IMR-90 (cell line): ENCODE results near the gene CARS2. TPM values are rescaled to one million over a fixed set of nuclear protein-coding genes. Genes with fewer than 3 reads are reported as not detected.

Experiments used
- ATAC-seq: fragments of 200-7000 bp; cut with Tn5 transposase; 2 replicates; pipeline ENCODE4 v1.9.1; 2020; ENCODE audit warnings: low read depth, mild to moderate bottlenecking, moderate library complexity
- BruUV-seq: library from RNA; stranded (reverse); fragments of 400-500 nt; replicated peaks from 2 replicates; lab custom pipeline; 2021; lab: Mats Ljungman, UMichigan
- CTCF ChIA-PET: fragments of 300-600 bp; formaldehyde crosslinking; extraction: SDS; loops from one replicate; lab custom pipeline; 2021; ENCODE audit warnings: antibody characterized with exemption; lab: Yijun Ruan, JAX
- POLR2A ChIA-PET: fragments of 300-600 bp; sonication (Branson Sonifier 250); formaldehyde crosslinking; loops from one replicate; lab custom pipeline; 2022; ENCODE audit warnings: antibody characterized with exemption; ENCODE audit not compliant: unreplicated experiment; lab: Charles Lee
- DNase-seq: peaks from one replicate; pipeline ENCODE4 v3.0.0; 2013
- H2AFZ ChIP-seq: replicated peaks from 2 replicates; pipeline ENCODE3; 2013; ENCODE audit warnings: low read length, mild to moderate bottlenecking; ENCODE audit not compliant: poor library complexity
- H2AK5ac ChIP-seq: 2 replicates; pipeline ENCODE4 v1.6.1; 2013; ENCODE audit warnings: low read depth, low read length, inconsistent platforms
- H2AK9ac ChIP-seq: replicated peaks from 2 replicates; pipeline ENCODE3; 2013; ENCODE audit warnings: mild to moderate bottlenecking, low read depth, low read length, moderate library complexity; ENCODE audit not compliant: poor library complexity
- H2BK120ac ChIP-seq: 2 replicates; pipeline ENCODE4 v1.6.1; 2013; ENCODE audit warnings: low read depth, low read length, inconsistent platforms
- H2BK15ac ChIP-seq: 3 replicates; pipeline ENCODE4 v1.6.1; 2013; ENCODE audit warnings: low read depth, low read length, inconsistent platforms
- H2BK20ac ChIP-seq: 2 replicates; pipeline ENCODE4 v1.6.1; 2013; ENCODE audit warnings: low read depth, mild to moderate bottlenecking, inconsistent platforms, low read length, moderate library complexity
- H2BK5ac ChIP-seq: 2 replicates; pipeline ENCODE4 v1.6.1; 2013; ENCODE audit warnings: mild to moderate bottlenecking, low read depth, low read length, inconsistent platforms; ENCODE audit not compliant: poor library complexity, severe bottlenecking
- H3K14ac ChIP-seq: replicated peaks from 2 replicates; pipeline ENCODE4 v1.6.1; 2013; ENCODE audit warnings: low read depth, low read length, inconsistent platforms
- H3K18ac ChIP-seq: 2 replicates; pipeline ENCODE4 v1.6.1; 2013; ENCODE audit warnings: low read depth, low read length, control low read depth
- H3K23ac ChIP-seq: 2 replicates; pipeline ENCODE4 v1.6.1; 2013; ENCODE audit warnings: low read depth, low read length, inconsistent platforms
- H3K27ac ChIP-seq: 2 replicates; pipeline ENCODE4 v1.5.1; 2013; ENCODE audit warnings: mild to moderate bottlenecking, control low read depth, low read length; ENCODE audit not compliant: insufficient read depth
- H3K27me3 ChIP-seq: 2 replicates; pipeline ENCODE4 v1.6.1; 2013; ENCODE audit warnings: low read length; ENCODE audit not compliant: control insufficient read depth, insufficient read depth
- H3K36me3 ChIP-seq: 2 replicates; pipeline ENCODE4 v1.6.1; 2013; ENCODE audit warnings: low read length, mixed read lengths; ENCODE audit not compliant: control insufficient read depth, insufficient read depth
- H3K4ac ChIP-seq: 2 replicates; pipeline ENCODE4 v1.6.1; 2013; ENCODE audit warnings: low read depth, low read length, inconsistent platforms
- H3K4me1 ChIP-seq: 2 replicates; pipeline ENCODE4 v1.6.1; 2013; ENCODE audit warnings: low read length, mixed read lengths; ENCODE audit not compliant: control insufficient read depth, insufficient read depth
- H3K4me2 ChIP-seq: 2 replicates; pipeline ENCODE4 v1.6.1; 2013; ENCODE audit warnings: low read depth, mild to moderate bottlenecking, control low read depth, low read length, moderate library complexity
- H3K4me3 ChIP-seq: 2 replicates; pipeline ENCODE4 v1.5.1; 2013; ENCODE audit warnings: low read depth, mild to moderate bottlenecking, control low read depth, low read length, moderate library complexity; ENCODE audit not compliant: insufficient read depth
- H3K56ac ChIP-seq: 2 replicates; pipeline ENCODE4 v1.6.1; 2013; ENCODE audit warnings: low read length, inconsistent platforms; ENCODE audit not compliant: insufficient read depth; ENCODE audit errors: extremely low read depth
- H3K79me1 ChIP-seq, 2 experiments: 2 replicates each; pipeline ENCODE4 v1.6.1; 2013; ENCODE audit warnings: low read length in 2 of 2, inconsistent platforms in 1 of 2, low read depth in 1 of 2
- H3K9ac ChIP-seq: 2 replicates; pipeline ENCODE4 v1.6.1; 2013; ENCODE audit warnings: low read depth, low read length, control low read depth
- H3K9me1 ChIP-seq: 2 replicates; pipeline ENCODE4 v1.6.1; 2013; ENCODE audit warnings: low read length, inconsistent platforms; ENCODE audit not compliant: insufficient read depth
- H3K9me3 ChIP-seq: 2 replicates; pipeline ENCODE4 v1.6.1; 2013; ENCODE audit warnings: low read length; ENCODE audit not compliant: control insufficient read depth, insufficient read depth
- H4K20me1 ChIP-seq: 2 replicates; pipeline ENCODE4 v1.6.1; 2013; ENCODE audit warnings: low read length, inconsistent platforms; ENCODE audit not compliant: insufficient read depth
- H4K5ac ChIP-seq: 2 replicates; pipeline ENCODE4 v1.6.1; 2013; ENCODE audit warnings: mild to moderate bottlenecking, low read depth, low read length, control low read depth
- H4K8ac ChIP-seq, 2 experiments: 2 replicates each; pipeline ENCODE4 v1.6.1; 2013; ENCODE audit warnings: low read depth in 2 of 2, low read length in 2 of 2, control low read depth in 1 of 2, inconsistent platforms in 1 of 2
- H4K91ac ChIP-seq: 2 replicates; pipeline ENCODE4 v1.6.1; 2013; ENCODE audit warnings: low read depth, low read length, inconsistent platforms; ENCODE audit not compliant: insufficient read depth
- BHLHE40 ChIP-seq: fragments of 150-350 bp; IDR thresholded peaks from 2 replicates; pipeline ENCODE4 v1.6.1; 2016; ENCODE audit warnings: mild to moderate bottlenecking, low read depth, low read length
- CEBPB ChIP-seq: IDR thresholded peaks from 2 replicates; pipeline ENCODE4 v1.6.1; 2012; ENCODE audit warnings: low read depth, low read length, improper control_type of control experiment
- CHD1 ChIP-seq: IDR thresholded peaks from 2 replicates; pipeline ENCODE4 v1.6.1; 2012; ENCODE audit warnings: low read depth, low read length, improper control_type of control experiment
- CTCF ChIP-seq: conservative IDR thresholded peaks from 2 replicates; pipeline ENCODE4 v1.5.1; 2012; ENCODE audit warnings: mild to moderate bottlenecking, low read depth, low read length, improper control_type of control experiment
- ELK1 ChIP-seq: fragments of 150-350 bp; IDR thresholded peaks from 2 replicates; pipeline ENCODE4 v1.6.1; 2016; ENCODE audit warnings: low read depth, mild to moderate bottlenecking, low read length, moderate library complexity, borderline replicate concordance
- FOS ChIP-seq: fragments of 150-350 bp; IDR thresholded peaks from 2 replicates; pipeline ENCODE4 v1.6.1; 2016; ENCODE audit warnings: low read depth, low read length
- MAFK ChIP-seq: IDR thresholded peaks from 2 replicates; pipeline ENCODE4 v1.6.1; 2012; ENCODE audit warnings: low read depth, low read length, improper control_type of control experiment
- MAZ ChIP-seq: IDR thresholded peaks from 2 replicates; pipeline ENCODE4 v1.6.1; 2012; ENCODE audit warnings: low read depth, mild to moderate bottlenecking, low read length, improper control_type of control experiment, moderate library complexity, borderline replicate concordance
- MXI1 ChIP-seq: IDR thresholded peaks from 2 replicates; pipeline ENCODE4 v1.6.1; 2012; ENCODE audit warnings: low read depth, mild to moderate bottlenecking, low read length, moderate library complexity, borderline replicate concordance
- NFE2L2 ChIP-seq: fragments of 150-350 bp; IDR thresholded peaks from 2 replicates; pipeline ENCODE4 v1.6.1; 2016; ENCODE audit warnings: low read depth, mild to moderate bottlenecking, low read length
- POLR2A ChIP-seq: IDR thresholded peaks from 2 replicates; pipeline ENCODE4 v1.6.1; 2012; ENCODE audit warnings: mild to moderate bottlenecking, low read depth, low read length
- RAD21 ChIP-seq: IDR thresholded peaks from 2 replicates; pipeline ENCODE4 v1.6.1; 2012; ENCODE audit warnings: low read length, improper control_type of control experiment
- RCOR1 ChIP-seq: IDR thresholded peaks from 2 replicates; pipeline ENCODE4 v1.6.1; 2012; ENCODE audit warnings: mild to moderate bottlenecking, low read length, improper control_type of control experiment; ENCODE audit not compliant: insufficient replicate concordance
- RFX5 ChIP-seq: IDR thresholded peaks from 2 replicates; pipeline ENCODE4 v1.8.0; 2012; ENCODE audit warnings: low read depth, mild to moderate bottlenecking, low read length, moderate library complexity
- SMC3 ChIP-seq: fragments of 150-350 bp; IDR thresholded peaks from 2 replicates; pipeline ENCODE4 v1.6.1; 2016; ENCODE audit warnings: low read depth, mild to moderate bottlenecking, antibody characterized with exemption, low read length, moderate library complexity
- USF2 ChIP-seq: fragments of 150-350 bp; IDR thresholded peaks from 2 replicates; pipeline ENCODE4 v1.6.1; 2017; ENCODE audit warnings: mild to moderate bottlenecking, antibody characterized with exemption, low read length, low read depth
- WGBS, 2 experiments: methylation state at CpG; one replicate each; pipeline versions ENCODE4 v1.1.5 to v1.1.7; 2013; ENCODE audit warnings: missing lambda C conversion rate in 2 of 2; ENCODE audit not compliant: insufficient read length in 1 of 2; ENCODE audit errors: extremely low coverage in 2 of 2; 5-methylcytosine and 5-hydroxymethylcytosine counted together
- dilution Hi-C: fragments of 300-500 bp; cut with HindIII; formaldehyde crosslinking; loops from one replicate; pipeline ENCODE4 v1.14.3; 2018; ENCODE audit warnings: low sequenced_read_pairs; ENCODE audit not compliant: unreplicated experiment
- in situ Hi-C: fragments of 300-500 bp; cut with MboI; formaldehyde crosslinking; loops from 3 replicates; pipeline ENCODE4 v1.14.3; 2019; ENCODE audit warnings: low sequenced_read_pairs, inconsistent platforms, mixed read lengths
- intact Hi-C: fragments of 100-400 bp; cut with micrococcal nuclease; formaldehyde crosslinking; loops from 2 replicates; pipeline ENCODE4 v1.10.0; 2022
- polyA plus RNA-seq, 3 experiments: library from polyadenylated mRNA; depleted of rRNA; stranded (reverse); fragments of >200 nt; gene quantifications; 2 replicates each; pipeline ENCODE4 v1.2.3, GENCODE V29; 2012; ENCODE audit warnings: low replicate concordance in 1 of 3
- total RNA-seq: library from RNA; depleted of rRNA; stranded (reverse); fragments of >200 nt; gene quantifications from 2 replicates; pipeline ENCODE4 v1.2.3, GENCODE V29; 2012

Gene CARS2
- total and polyA plus RNA-seq, 2 of the 4 experiments (the other 2 are of a cell fraction) = 76.2 to 76.4 TPM

- no TSS peak for BruUV-seq
- intact Hi-C loops = no loop called here
- POLR2A ChIA-PET = no interaction called here
These were observed 68.2 kb downstream of the CARS2 start for GRCh38 chr13:110637747-110638146.

More at GRCh38 chr13:110637747-110638146, 68.2 kb downstream of the CARS2 start:
- Histone ChIP-seq H3K9me3 (no peaks in the 10 kb centered on the region), H3K23ac (no peak overlapping the region), H3K4me3 (no peak overlapping the region), H2AFZ (no peak overlapping the region), H4K8ac (no peak overlapping the region), H3K4ac (no peak overlapping the region), H4K91ac (no peak overlapping the region), H3K36me3 (peaks cover 75% of the 10 kb centered on the region), H4K20me1 (peaks cover 44% of the 10 kb centered on the region), H2BK20ac (no peak overlapping the region), H3K4me1 (peaks cover 5% of the 10 kb centered on the region; the same call in 1 of the 2 replicates), H2BK5ac (no peak overlapping the region), H2BK120ac (no peak overlapping the region), H3K79me1 (peaks cover 14 to 49% of the 10 kb centered on the region in 2 experiments), H3K4me2 (no peak overlapping the region), H3K9ac (no peak overlapping the region), H3K27ac (no peak overlapping the region), H3K18ac (no peak overlapping the region), H3K9me1 (peaks cover 24% of the 10 kb centered on the region), H2BK15ac (no peak overlapping the region), H2AK5ac (no peak overlapping the region), H3K14ac (no peak overlapping the region), H2AK9ac (no peak overlapping the region), H3K56ac (no peak overlapping the region), H4K5ac (no peak overlapping the region), H3K27me3 (no peaks in the 10 kb centered on the region)
- in situ Hi-C loops = no loop called here
- DNase-seq = no peak
- TF ChIP-seq RFX5 = no peak
- TF ChIP-seq BHLHE40 = no peak
- no peak for TF ChIP-seq USF2
- no peak for TF ChIP-seq RAD21
- TF ChIP-seq ELK1 = no peak
- no peak for TF ChIP-seq CTCF
- no peak for TF ChIP-seq SMC3
- TF ChIP-seq NFE2L2 = no peak
- TF ChIP-seq MAFK = no peak
- no peak for TF ChIP-seq MAZ
- TF ChIP-seq RCOR1 = no peak
- no peak for TF ChIP-seq CEBPB
- no peak for TF ChIP-seq POLR2A
- TF ChIP-seq FOS = no peak
- no peak for TF ChIP-seq MXI1
- no peak for TF ChIP-seq CHD1
- dilution Hi-C loops = no loop called here
- CTCF ChIA-PET = no interaction called here
- 83% methylated on average over 1 of the region's 6 CpGs; no CpG with 5 or more reads in 1 of the 2 experiments for WGBS, 2 experiments
- no peak for ATAC-seq
